Measurements from ENCODE around the gene CYP8B1. TPM values are rescaled to one million over a fixed set of nuclear protein-coding genes. Genes with fewer than 3 reads are reported as not detected.

Gene CYP8B1
- total RNA-seq, 1 donor from 2014 or later: not detected

DNA sequence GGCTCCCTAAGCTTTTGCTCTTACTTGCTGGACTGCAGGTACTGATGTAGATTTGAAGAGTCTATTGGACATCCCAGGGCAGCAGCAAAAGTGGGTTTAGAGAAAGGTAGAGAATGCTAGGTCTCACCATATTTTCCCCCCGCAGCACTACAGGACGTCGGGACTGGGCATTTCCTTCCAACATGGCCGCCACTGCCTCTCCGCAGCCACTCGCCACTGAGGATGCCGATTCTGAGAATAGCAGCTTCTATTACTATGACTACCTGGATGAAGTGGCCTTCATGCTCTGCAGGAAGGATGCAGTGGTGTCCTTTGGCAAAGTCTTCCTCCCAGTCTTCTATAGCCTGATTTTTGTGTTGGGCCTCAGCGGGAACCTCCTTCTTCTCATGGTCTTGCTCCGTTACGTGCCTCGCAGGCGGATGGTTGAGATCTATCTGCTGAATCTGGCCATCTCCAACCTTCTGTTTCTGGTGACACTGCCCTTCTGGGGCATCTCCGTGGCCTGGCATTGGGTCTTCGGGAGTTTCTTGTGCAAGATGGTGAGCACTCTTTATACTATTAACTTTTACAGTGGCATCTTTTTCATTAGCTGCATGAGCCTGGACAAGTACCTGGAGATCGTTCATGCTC lies 11.2 kb downstream of the CYP8B1 start:
- TF ChIP-seq CTCF (IDR thresholded peaks at IDR 0.05): no peak
- ChIA-PET CTCF (no interaction called here), POLR2A (no interaction called here)
- ATAC-seq (ENCODE audit: low read depth) (no peak), DNase-seq (no peak)
- no peaks in the 10 kb centered on the region for H3K4me1 Mint-ChIP-seq
- no peaks in the 10 kb centered on the region for H3K27me3 Mint-ChIP-seq
- H3K27ac Mint-ChIP-seq: no peak overlapping the region
- intact Hi-C loops (cut with micrococcal nuclease): no loop called here
- no peak overlapping the region for H3K4me3 Mint-ChIP-seq
- no peaks in the 10 kb centered on the region for H3K36me3 Mint-ChIP-seq (ENCODE audit: low read depth)
- H3K9me3 Mint-ChIP-seq: no peaks in the 10 kb centered on the region

GRCh38 chr3:42856544-42856943 lies 19.1 kb downstream of the CYP8B1 start:
- Mint-ChIP-seq H3K27ac (no peak overlapping the region), H3K9me3 (no peaks in the 10 kb centered on the region)
- TF ChIP-seq CTCF (IDR thresholded peaks at IDR 0.05): no peak

GRCh38 chr3:42855547-42856380 lies 19.9 kb downstream of the CYP8B1 start:
- no peak overlapping the region for H3K27ac Mint-ChIP-seq
- DNase-seq: peak; percentile 10
- peaks cover 6% of the 10 kb centered on the region for H3K27me3 Mint-ChIP-seq
- intact Hi-C loops (cut with micrococcal nuclease): no loop called here
- H3K9me3 Mint-ChIP-seq: no peaks in the 10 kb centered on the region
- CTCF ChIA-PET: no interaction called here
- no peak for TF ChIP-seq CTCF (IDR thresholded peaks at IDR 0.05)
- ATAC-seq (ENCODE audit: low read depth): no peak
- no peak overlapping the region for H3K4me3 Mint-ChIP-seq
- H3K36me3 Mint-ChIP-seq (ENCODE audit: low read depth): no peaks in the 10 kb centered on the region
- H3K4me1 Mint-ChIP-seq: peaks cover 25% of the 10 kb centered on the region
- POLR2A ChIA-PET: interaction anchor here (0.7 kb wide), 1 partner anchor 14 kb away, joined by 3 read pairs; no protein-coding TSS in a partner anchor

More at GRCh38 chr3:42856544-42856943, 19.1 kb downstream of the CYP8B1 start:
- ATAC-seq (ENCODE audit: low read depth) (no peak), DNase-seq (no peak)
- POLR2A ChIA-PET: interaction anchor here (0.7 kb wide), 1 partner anchor 13 kb away, joined by 3 read pairs; no protein-coding TSS in a partner anchor
- Mint-ChIP-seq H3K4me3 (peak overlapping the region; percentile 6), H3K27me3 (peaks cover 6% of the 10 kb centered on the region), H3K36me3 (ENCODE audit: low read depth) (no peaks in the 10 kb centered on the region), H3K4me1 (peaks cover 25% of the 10 kb centered on the region)
- intact Hi-C loops (cut with micrococcal nuclease): no loop called here
- CTCF ChIA-PET: no interaction called here

GRCh38 chr3:42855219-42855546 lies 20.5 kb downstream of the CYP8B1 start:
- Mint-ChIP-seq H3K4me3 (no peak overlapping the region), H3K27me3 (peaks cover 6% of the 10 kb centered on the region), H3K27ac (no peak overlapping the region), H3K4me1 (peaks cover 25% of the 10 kb centered on the region), H3K36me3 (ENCODE audit: low read depth) (no peaks in the 10 kb centered on the region), H3K9me3 (no peaks in the 10 kb centered on the region)
- ATAC-seq (ENCODE audit: low read depth) (no peak), DNase-seq (no peak)
- intact Hi-C loops (cut with micrococcal nuclease): no loop called here
- ChIA-PET POLR2A (no interaction called here), CTCF (no interaction called here)
- no peak for TF ChIP-seq CTCF (IDR thresholded peaks at IDR 0.05)

DNA sequence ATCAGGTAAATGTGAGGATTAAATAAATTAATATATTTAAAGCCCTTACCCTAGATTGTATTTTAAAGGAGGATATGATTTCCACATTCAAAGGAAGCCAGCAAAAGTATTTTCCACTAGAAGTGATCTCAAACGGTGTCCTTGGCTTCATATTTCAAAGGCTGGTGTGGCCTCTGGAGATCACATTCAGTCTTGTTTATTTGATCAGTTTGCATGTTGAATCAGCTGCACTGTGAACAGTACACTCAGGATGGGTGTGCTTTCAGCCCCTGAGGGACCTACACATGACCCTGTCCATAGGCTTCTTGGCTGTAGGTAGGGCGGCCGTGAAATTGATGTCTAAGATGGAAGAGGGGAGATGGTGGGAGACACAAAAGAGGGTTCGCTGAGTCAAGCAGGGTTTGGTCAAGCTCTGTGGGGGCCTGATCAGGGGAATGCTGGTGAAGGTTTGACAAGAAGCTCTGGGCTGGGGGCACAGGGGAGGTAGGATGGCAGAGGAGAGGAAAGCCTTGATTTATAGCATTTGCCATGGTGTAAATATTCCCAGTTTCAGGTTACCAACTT lies 21.9 kb downstream of the CYP8B1 start:
- DNase-seq (no peak), ATAC-seq (ENCODE audit: low read depth) (no peak)
- Mint-ChIP-seq H3K27ac (no peak overlapping the region), H3K36me3 (ENCODE audit: low read depth) (no peaks in the 10 kb centered on the region), H3K9me3 (no peaks in the 10 kb centered on the region), H3K4me3 (no peak overlapping the region), H3K27me3 (peaks cover 2% of the 10 kb centered on the region), H3K4me1 (peaks cover 25% of the 10 kb centered on the region)
- ChIA-PET POLR2A (no interaction called here), CTCF (interaction anchor here (1.7 kb wide), 1 partner anchor 28 kb away, joined by 4 read pairs; no protein-coding TSS in a partner anchor)
- TF ChIP-seq CTCF (IDR thresholded peaks at IDR 0.05): no peak
- intact Hi-C loops (cut with micrococcal nuclease): no loop called here
